ENCODE results near the gene COPS7A.

GRCh38 chr12:6699989-6700645 is 23.7 kb upstream of the COPS7A start:
- TF ChIP-seq, protein P1, sequence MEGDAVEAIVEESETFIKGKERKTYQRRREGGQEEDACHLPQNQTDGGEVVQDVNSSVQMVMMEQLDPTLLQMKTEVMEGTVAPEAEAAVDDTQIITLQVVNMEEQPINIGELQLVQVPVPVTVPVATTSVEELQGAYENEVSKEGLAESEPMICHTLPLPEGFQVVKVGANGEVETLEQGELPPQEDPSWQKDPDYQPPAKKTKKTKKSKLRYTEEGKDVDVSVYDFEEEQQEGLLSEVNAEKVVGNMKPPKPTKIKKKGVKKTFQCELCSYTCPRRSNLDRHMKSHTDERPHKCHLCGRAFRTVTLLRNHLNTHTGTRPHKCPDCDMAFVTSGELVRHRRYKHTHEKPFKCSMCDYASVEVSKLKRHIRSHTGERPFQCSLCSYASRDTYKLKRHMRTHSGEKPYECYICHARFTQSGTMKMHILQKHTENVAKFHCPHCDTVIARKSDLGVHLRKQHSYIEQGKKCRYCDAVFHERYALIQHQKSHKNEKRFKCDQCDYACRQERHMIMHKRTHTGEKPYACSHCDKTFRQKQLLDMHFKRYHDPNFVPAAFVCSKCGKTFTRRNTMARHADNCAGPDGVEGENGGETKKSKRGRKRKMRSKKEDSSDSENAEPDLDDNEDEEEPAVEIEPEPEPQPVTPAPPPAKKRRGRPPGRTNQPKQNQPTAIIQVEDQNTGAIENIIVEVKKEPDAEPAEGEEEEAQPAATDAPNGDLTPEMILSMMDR (IDR thresholded peaks at IDR 0.05): no peak
- no peak for TF ChIP-seq EP300 (IDR thresholded peaks at IDR 0.05)
- TF ChIP-seq POLR2A (IDR thresholded peaks at IDR 0.05): no peak
- TF ChIP-seq POLR2AphosphoS5 (IDR thresholded peaks at IDR 0.05): no peak

Measured in sigmoid colon (tissue), 4 donors.